Erythroblast (primary cell): ENCODE results near the gene ADM5.

ENCODE experiments used
- GATA1 ChIP-seq: IDR thresholded peaks from 2 replicates; pipeline ENCODE4 v1.6.1; 2011; ENCODE audit warnings: low read depth, mild to moderate bottlenecking, control low read depth, low read length, moderate library complexity
- POLR2A ChIP-seq: IDR thresholded peaks from 2 replicates; pipeline ENCODE4 v1.6.1; 2011; ENCODE audit warnings: mild to moderate bottlenecking, low read length

DNA sequence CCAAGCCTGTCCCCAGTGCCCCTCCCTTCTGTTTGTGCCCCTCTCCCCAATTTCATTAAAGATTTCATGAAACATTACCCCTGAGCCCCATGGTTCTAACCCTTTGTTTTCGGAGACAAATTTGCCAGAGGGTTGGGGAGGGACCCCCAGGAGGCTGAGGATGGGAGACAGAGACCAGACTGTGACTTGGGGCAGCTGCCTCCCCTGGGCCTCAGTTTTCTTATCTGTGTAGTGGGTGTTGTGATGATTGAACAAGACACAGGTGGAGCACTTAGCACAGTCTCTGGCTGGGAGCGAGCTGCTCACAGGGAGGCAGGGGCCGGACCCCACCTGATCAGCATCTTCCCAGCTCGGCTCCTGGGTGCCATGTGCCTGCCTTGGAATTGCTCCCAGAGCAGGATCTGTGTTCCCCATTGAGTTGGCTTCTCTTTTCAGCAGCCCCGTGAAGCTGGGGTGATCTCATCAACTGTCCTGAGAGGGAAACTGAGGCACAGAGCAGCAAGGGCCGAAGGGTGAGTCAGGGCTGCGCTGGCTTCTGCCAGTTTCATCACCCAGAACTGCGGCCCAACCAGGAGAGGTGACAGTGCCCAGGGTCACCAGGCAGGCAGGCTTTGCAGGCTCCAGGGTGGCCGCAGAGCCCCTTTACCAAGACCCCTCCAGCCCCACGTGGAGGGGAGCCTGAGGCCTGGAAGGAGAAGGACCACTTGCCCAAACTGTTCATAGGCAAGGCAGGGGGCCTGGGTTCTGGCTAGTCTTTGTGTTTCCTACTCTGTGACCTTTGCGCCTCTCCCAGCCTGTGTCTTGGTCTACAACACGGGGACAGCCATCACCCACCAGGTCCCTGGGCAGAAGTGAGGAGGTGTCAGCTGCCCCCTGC lies 30.6 kb upstream of the ADM5 start:
- no peak for TF ChIP-seq POLR2A
- TF ChIP-seq GATA1, result no peak
